NCI-H146 treated with DMSO at 0.1 percent for 48 hours (cell line): ENCODE results near the gene ATF7.
"Not testable (repeated sequence)": the region's sequence is repeated elsewhere in the genome, so short reads cannot be mapped to it uniquely, and the experiment has no call there.

Source experiments
- DNase-seq: peaks from one replicate; lab custom pipeline; 2025; ENCODE audit not compliant: unreplicated experiment; lab: John Stamatoyannopoulos, UW

ATF7 gene

DNA sequence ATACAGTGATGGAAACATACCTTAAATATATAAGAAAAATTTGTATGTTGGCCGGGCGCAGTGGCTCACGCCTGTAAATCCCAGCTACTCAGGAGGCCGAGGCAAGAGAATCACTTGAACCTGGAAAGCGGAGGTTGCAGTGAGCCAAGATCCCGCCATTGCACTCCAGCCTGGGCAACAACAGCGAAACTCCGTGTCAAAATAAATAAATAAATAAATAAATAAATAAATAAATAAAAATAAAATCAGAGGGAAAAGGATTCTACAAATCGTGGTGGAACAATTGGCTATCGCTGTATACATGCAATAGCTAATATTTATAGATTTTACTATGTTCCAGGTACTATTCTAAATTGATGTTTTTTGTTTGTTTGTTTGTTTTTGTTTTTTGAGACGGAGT, 1.7 kb upstream of the ATF7 start:
- no peak for DNase-seq

- no peak for DNase-seq
Measured at GRCh38 chr12:53626702-53627169, 554 bp upstream of the ATF7 start.

DNA sequence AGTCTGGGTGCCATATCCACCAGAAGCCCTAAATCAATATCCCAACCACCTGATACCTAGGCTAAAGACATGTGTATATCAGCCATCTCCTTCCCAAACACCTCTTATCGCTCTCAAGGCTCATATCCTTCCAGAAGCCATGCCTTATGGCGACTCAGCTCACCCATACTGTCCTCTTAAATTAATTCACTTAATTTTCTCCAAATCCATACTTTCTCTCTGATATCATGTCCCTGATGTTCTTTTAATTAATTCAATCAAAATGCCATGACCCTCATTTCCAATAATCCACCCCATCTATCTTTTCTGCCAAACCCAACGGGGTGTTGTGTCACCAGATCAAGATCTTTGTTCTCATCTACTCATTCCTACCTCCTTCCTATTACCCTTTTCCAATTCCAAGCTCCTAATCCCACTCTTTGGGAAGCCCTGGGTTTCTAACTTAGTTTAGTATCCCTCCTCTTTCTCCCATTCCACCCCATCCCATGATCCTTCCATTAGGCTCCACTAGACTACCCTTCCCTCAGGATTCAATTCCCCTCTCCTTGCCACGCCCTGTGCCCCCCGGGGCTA, 723 bp downstream of the ATF7 start:
- no peak for DNase-seq

DNA sequence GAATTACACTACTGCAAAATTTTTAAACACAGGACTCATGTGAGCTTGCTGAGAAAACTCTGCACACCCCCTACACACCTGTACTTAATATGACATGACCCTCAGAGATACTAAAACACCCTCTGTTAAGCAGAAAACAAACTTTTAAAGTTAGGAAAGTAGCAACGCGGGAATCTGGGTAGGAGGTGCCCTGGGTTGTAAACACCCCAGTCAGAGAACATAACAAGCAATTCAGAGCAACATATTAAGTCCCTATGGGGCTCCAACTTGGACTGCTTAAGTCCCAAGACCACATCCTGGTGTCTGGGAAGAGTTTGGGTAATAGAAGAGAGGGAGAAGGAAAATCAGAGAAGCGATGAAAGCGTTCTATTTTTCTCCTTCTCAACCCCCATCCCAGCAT, 1.2 kb downstream of the ATF7 start:
- DNase-seq: no peak

DNA sequence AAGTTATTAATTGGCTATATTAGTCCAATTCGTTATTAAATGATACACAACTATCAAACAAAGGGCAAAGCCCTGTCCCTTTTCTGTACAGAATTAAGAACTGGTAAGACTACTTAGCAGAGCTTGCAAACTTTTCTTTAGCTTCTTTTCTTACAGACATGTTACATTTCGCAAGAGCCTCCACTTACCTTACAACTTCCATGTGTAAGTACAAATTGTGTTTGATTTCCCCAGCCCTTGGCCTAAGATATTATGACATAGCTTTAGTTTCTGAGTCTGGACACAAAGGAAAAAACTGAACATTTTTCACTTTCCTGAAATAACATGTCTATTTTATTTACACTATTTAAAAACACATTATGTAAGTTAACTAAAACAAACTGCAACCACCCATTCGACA, 1.7 kb downstream of the ATF7 start:
- no peak for DNase-seq

DNA sequence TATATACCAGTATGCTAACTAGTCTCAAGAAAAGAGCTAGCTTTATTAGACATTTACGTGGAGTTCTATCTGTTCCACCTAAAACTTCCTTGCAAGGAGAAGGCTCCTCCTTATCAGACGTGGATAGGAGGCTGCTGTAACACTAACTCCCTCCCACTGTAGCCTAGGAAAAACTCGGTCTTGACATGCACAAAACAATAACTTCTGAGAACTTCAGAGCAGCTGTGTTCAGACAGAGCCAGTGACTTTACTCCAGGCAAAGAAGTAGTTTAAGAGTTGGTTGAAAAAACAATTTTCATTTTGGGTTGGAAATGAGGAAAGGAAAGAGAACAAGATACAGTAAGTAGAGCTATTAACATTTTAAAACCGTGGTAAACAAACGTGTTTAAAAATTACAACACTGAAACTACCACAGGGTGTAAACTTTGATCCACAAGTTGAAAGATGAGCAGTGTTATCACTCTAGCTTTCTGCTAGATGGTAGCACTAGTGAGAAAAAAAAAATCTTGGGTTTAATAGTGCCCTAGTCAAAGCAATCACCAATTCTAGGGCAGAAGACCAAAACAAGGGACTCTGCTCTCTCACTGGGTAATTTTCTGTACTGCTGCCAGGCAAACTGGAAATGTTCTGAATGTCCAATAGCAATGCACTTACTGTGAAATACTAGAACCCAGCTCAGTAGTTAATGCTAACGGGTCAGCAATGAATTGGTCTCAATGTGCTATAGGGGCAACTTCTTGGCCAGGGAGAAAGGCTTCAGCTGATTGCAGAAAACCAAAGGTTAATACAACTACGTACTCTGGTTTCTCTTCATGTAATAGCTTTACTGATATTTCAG, 2.4 kb downstream of the ATF7 start:
- no peak for DNase-seq

DNA sequence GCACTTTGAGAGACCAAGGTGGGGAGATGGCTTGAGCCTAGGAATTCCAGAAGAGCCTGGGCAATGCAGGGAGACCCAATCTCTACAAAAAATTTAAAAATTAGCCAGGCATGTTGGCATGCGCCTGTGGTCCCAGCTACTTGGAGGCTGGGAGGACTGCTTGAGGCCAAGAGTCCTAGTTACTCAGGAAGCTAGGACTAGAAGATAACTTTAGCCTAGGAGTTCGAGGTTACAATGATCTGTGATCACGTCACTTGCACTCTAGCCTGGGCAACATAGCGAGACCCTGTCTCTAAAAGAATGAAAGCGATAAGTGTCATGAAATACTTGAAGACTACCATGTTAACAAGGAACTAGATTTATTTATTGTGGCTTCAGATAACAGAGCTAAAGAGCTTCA, 3.5 kb downstream of the ATF7 start:
- DNase-seq: no peak

DNA sequence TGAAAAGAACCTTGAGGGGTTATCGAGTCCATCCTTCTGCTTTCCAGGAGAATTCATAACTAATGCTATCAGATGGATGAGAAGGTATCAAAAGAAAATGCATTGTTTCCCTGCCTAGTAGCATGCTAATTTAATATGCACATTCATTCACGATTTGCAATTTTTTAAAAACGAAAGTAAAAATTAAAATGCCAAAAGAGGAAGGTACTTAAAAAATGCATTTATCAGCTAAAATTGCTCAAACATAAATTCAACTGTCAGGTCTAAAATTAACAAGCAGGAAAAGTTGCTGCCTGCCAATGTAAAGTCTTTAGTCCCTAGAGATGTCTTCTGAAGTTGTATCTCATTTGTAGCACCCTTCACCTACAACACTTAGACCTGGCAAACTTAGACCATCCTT, 7.9 kb downstream of the ATF7 start:
- DNase-seq: no peak

DNA sequence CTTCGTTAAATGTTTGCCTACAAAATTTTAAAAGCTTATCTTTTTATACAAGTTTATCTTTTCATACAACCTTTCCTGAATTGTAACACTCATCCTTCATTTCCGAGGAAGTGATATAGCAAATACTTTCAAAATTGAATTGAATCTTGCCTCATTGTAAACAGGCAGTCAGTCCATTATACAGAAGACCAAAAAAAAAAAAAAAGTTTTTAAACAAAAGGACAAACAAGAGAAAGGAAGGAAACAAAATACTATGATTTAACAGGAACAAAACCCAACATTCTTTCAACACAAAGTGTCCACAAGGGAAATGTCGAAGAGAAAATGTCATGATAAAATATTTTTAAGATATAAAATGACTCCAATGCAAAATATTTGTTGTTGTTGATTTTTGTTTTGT, 8.5 kb downstream of the ATF7 start:
- DNase-seq: no peak

GRCh38 chr12:53616950-53617349, 9.2 kb downstream of the ATF7 start:
- DNase-seq: no peak

- no peak for DNase-seq
Measured at GRCh38 chr12:53613821-53614220, 12.4 kb downstream of the ATF7 start.

DNA sequence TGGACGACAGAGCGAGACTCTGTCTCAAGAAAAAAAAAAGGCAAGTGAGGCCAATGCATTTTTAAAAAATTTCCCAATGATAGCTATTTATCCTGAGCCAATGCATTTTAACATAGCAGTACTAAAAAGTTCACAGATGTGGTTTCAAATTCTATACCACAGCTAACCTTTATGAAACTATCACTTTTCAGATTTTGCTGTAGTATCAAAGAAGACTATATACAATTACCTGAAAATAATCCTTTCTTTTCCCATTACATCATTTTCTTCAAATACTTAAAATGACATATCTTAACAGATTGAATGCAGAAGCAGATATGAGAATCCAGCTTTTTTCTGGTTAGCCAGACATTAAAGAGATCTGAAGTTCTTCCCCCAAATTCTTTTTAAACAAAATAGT, 13.2 kb downstream of the ATF7 start:
- DNase-seq: no peak

DNA sequence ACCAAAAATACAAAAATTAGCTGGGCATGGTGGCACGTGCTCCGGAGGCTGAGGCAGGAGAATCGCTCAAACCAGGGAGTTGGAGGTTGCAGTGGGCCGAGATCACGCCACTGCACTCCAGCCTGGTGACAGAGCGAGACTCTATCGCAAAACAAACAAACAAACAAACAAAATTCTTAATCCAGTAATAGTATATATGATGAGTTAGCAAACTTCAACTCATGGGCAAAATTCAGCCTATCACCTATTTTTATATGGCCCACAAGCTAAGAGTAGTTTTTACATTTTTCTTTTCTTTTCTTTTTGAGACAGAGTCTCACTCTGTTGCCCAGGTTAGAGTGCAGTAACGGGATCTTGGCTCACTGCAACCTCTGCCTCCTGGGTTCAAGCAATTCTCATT, 14.9 kb downstream of the ATF7 start:
- no peak for DNase-seq

GRCh38 chr12:53606688-53607087, 19.5 kb downstream of the ATF7 start:
- not testable (repeated sequence) for DNase-seq

- no peak for DNase-seq
Measured at GRCh38 chr12:53604581-53604980, 21.6 kb downstream of the ATF7 start.

- DNase-seq: no peak
Measured at GRCh38 chr12:53603804-53604203, 22.4 kb downstream of the ATF7 start.

DNA sequence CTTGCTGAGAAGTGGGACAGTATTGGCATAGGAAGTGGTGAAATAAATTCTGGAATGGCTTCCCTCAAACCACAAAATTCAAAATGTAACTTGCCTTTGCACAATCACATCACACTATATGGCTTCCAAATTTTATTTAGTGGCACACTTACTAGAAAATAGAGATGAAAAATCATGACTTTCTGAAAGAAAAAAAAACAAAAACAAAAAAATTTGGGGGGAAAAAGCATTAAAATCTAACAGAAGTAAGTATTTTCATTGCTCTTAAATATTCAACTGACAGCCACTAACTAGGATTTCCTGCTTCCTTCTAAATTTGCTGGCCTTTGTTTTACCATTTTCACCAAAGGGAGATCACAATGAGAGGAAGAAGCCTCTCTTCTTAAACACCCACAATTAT, 23.0 kb downstream of the ATF7 start:
- DNase-seq: no peak

DNA sequence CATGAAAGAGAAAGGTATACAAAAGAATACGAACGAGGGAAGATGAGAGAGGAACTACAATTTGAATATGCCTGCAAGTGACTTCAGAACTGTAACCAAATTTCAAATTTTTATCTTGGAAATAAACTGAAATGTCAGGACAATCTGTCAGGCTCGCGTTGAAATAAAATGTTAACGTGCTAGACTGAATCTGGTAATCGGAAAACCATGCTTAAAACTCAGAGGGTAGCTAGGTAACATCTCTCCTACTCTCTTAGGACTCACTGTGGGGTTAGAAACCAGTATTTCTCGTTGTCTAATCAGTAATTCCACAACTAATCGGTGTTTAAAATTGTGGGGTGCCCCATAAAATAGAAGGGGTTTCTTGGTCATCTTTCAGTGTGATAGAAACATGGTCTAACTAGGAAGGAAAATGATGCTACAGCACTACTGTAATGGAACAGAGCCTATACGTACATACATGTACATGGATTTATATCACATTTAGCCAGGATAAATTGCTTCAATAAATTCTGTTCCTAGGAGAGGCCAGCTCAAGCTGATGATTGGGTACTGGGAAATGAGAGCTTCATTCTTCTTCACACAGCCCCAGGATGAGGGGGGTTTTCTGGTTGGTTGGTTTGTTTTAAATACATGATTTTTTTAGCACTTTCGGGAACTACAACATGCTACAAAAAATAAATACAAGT, 23.9 kb downstream of the ATF7 start:
- no peak for DNase-seq

DNA sequence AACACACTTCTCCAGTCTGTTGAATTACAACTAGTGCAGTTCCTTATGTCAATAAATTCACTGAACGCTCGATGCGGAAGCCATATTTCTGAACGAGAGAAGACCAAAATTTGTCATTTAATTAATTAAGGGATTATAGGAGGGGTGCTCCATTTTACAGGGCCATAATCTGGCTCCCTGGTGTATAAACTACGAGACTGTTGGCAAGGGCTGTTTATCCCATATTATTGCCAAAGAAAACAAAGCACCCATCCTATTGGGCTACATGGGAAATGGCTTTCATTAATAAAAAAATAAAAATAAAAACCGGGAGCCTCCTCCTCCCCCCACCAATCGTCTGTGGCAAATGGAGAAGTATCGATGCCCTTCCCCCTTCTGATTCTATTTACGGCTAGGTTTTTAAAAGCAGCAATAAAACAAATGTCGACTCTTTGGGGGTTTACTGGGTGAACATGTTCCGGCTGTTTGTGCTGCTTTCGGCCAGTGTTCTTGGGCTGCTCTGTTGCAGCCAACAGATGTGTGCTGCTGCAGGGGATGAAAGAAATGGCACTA, 24.8 kb downstream of the ATF7 start:
- DNase-seq: no peak

- no peak for DNase-seq
Measured at GRCh38 chr12:53600490-53601295, 25.5 kb downstream of the ATF7 start.

GRCh38 chr12:53599579-53599978, 26.6 kb downstream of the ATF7 start:
- no peak for DNase-seq
